HG03095 (cell line): ENCODE data around the gene HNF4A.

Experiments used
- ATAC-seq: cut with Tn5 transposase; IDR thresholded peaks from one replicate; pipeline ENCODE4 v1.9.1; 2021; ENCODE audit warnings: moderate library complexity; ENCODE audit not compliant: unreplicated experiment

HNF4A gene

DNA sequence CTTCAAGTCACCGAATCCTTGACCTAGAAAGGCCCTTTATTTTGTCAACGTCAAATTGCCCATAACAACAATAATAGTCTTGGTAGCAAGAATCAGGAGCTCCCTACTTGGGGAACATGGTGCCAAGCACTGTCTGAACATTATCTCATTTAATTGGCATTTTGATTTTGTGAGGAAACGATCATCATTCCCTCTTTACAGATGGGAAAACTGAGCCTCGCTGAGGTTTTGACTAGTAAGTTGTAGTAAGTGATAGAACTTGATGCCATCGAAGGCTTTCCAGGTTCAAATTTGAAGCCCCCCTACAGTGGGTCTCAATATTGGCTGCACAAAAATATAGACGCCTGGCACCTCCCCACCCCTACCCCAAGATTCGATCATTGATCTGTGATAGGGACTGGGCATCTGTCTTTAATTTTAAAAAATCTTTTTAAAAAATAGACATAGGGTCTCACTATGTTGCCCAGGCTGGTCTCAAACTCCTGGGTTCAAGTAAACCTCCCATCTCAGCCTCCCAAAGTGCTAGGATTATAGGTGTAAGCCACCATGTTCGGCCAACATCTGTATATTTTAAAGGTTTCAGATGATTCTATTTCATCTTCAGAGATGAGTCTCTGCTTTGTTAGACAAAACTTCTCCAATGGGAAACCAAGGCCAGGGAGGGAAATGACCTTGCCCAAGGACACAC lies 36.7 kb downstream of the HNF4A start:
- no peak for ATAC-seq

DNA sequence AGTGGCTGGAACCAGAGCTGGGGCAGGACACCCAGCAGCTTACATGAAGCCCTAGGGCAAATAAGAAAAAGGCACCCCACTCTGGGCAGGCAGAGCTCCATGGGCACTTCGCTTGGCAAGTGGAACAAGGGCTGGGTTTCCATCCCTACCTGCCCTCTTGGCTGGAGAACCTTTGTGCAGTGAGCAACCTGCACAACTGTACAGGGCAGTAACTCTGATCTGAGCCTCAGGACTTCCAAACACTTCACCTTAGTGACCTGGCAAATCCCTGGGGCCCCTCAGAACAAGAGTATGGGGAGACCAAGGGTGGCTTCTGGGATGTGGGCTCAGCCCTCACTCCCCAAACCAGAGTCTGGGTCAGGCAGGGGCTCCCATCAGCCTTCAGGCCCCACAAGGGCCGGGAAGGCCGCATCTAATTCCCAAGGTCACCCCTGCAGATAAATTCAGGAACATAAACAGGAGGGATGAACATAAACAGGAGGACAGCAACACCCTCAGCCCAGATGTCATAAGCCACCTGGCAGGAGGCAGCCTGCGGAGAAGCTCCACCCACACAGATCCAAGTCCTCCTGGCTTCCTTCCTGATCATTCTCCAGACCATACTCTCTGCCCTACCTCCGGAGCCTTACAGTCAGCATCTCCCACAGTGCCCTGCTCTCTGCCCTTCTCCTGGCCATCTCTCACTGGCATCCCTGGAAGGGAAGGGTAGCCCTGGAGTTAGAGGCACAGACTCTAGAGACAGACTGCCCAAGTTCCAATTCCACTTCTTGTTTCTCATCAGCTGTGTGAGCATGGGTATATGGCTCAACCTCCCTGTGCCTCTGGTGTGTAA lies 37.5 kb downstream of the HNF4A start:
- ATAC-seq = no peak

DNA sequence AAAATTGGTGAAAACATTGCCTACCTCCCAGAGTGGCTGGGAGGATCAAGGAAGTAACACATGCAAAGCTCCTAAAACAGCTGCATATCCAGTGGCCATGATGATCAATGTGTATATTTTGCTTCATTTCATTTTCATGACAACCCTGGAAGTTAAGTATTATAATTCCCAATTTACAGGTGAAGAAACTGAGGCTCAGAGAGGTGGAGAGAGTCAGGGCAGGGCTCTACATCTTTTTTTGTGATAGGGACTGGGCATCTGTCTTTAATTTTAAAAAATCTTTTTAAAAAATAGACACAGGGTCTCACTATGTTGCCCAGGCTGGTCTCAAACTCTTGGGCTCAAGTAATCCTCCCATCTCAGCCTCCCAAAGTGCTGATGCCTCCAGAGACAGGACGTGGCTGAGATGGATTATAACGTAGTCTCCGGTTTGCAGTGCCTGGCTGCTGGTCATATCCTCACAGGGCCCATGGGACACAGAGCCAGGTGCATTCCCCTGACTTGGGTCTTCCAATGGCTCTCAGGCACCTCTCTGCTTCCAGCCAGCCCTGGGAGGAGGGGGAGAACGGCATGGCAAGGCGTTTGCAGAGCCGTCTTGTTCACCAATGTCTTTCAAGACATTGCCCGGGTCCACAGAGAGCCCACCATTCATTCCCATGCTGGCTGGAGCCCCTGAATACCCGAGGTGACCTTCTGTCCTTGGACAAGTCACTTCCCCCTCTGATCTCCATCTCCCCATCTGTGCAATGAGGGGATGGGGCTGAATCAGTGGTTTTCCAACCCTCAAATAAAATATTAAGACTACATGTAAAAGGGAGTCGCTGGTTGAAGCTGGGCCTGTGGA lies 38.3 kb downstream of the HNF4A start:
- no peak for ATAC-seq

DNA sequence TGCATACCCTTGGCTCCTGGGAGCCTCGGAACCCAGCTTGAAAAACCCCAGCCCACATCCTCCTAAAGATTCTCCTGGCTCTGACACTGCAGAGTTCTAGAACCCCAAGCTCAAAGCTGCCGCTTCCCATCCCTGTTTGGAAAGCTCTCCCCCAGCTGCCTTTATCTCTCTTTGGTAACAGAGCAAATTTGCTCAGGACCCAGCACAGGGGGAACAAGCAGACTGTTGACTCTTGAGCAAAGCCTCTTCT lies 38.9 kb downstream of the HNF4A start:
- no peak for ATAC-seq

DNA sequence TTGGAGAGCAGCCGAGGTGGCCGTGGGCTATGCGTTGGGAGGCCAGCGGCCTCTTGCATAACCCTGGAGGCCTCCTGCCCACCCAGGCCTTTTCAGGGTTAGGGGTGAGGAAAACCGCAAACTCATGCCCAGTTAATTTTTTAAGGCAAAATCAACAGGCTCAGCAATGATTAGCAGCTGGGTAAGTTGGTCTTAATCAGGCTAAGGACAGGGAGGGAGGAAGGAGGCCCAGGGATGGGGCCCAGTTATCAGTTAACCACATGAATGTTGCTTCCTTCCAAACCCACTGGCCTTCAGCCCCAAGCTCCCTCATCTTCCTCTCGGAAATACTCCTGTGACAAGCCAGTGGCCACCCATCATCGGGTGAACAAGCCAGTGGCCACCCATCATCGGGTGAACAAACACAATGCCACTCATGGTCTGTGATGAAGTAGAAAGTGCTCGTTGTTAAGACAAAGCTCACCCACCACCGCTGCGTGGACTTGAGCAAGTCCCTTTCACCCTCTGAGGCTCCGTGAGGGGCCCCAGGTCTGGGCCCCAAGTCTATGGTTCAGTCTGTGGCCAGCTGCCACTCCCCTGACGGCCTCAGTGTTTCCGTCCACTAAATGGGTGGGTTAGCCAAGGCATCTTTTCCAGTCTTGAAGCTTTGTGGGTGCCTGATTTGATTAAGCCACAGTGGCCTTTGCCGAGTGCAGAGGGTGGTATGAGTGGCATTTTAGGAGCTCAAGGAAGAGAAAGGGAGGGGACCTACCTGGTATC lies 39.4 kb downstream of the HNF4A start:
- no peak for ATAC-seq

DNA sequence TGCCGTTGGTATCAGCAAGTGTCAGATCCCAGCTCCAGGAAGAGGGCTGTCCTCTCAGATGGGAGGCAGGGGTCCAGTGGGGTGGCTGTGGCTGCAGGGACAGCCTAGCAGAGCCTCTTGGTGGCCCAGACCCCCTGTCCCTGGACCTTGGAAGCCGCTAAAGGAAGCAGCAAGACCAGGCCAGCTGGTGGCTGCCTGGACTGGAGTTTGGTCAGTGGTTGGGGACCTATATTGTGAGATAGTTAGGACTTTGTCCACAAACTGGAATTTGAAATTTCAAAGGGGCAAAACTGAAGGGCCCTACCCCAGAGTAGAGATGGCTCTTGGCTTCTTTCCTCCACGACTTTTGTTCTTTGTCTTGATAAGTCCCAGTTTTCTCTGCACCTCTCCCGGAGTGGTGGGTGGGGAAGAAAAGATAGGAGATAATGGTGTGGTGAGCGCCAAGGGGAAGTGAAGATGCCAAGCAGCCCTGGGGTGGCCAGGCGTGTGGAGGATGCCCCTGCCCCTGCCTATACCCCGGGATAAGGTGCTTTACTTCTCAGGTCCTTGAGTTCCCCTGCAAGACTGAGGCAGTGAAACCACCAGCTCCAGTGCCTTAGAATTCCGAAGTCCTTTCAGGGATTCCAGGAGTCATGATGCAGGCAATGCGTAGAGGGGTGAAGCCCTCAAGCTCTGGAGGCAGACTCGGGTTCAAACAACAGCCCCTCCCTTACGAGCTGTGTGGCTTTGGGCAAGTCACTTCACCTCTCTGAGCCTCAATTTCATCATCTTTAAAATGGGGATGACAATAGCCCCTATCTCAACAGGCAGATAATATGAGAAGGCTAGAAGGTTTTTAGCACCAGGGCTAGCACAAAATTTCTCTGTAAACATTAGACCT lies 40.2 kb downstream of the HNF4A start:
- no peak for ATAC-seq

DNA sequence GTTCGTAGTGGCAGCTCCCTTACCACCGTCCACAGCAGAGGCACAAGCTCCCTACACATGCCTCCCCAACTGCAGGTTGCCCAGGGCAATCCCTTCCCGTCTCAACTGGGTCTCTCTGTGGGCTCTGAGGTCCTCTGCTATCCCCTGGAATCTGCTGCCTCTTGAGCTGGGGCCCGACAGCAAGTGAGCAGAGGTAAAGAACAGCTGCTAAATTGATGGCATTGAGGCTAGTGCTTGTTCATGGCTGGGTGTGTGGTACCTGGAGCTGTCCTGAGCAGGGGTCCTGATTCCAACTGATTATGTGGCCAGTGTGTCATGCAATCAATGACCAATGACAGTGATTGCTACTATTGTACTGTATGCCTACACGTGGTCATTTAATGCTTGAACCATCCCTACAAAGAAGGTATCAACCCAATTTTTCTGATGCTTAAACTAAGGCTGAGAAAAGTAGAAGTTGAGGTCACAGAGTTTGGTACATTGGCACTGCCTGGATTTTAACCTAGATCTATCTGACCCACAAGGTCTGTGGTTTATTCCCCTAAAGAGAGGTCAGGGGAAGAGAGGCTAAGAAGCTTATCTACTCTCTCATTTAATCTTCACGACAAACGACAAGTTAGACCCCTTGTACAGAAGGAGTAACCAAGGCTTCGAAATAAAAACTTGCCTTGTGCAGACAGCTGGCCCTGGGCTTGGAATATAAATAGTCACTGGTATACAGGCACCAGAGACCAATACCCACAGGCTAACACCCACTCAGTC lies 41.1 kb downstream of the HNF4A start:
- no peak for ATAC-seq

DNA sequence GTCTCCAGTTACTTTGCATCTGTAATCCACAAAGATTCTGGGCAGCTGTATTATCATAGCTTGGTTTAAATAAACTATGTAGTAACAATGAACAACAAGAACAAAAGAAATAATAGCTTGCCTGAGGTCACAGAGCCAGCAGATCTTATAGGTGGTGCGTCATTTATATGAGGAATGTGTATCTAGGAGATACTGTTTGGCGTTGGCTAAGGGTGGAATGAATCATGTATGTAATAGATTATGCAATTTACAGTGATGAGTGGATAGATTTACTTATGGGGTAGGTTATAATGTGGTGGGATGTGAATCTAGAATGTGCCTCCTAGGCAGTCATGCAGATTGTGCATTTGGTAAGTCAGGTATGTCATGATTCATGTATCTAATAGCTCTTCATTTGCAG lies 42.8 kb downstream of the HNF4A start:
- ATAC-seq = no peak

DNA sequence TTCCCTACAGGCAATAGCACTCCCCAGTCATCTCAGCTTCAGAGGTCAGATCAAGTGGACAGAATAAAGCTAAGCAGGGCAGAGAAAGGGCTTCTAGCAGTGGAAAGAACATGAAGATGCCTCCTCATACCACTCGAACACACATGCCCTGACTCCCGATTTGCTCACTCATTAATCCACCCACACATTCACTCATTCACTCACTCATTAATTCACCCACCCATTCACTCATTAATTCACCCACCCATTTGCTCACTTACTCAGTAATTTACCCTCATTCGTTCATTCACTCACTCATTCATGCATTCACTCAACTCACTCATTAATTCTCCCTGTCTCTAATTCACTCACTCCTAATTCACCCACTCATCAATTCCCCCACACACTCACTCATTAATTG lies 43.9 kb downstream of the HNF4A start:
- no peak for ATAC-seq

DNA sequence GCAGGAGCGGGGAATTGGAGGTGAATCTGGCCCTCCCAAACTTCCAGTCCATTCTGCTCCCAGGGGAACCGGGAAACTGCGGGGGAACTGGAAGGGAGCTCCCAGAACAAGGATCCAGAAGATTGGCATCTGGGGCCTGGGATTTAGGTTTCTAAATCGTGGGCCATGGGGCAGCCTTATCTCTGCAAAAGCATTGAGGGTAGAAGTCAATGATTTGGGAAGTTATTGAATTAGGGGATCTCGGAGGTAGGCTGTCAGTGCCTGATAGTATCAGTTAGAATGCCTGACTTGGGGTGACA lies 45.1 kb downstream of the HNF4A start:
- ATAC-seq = no peak

DNA sequence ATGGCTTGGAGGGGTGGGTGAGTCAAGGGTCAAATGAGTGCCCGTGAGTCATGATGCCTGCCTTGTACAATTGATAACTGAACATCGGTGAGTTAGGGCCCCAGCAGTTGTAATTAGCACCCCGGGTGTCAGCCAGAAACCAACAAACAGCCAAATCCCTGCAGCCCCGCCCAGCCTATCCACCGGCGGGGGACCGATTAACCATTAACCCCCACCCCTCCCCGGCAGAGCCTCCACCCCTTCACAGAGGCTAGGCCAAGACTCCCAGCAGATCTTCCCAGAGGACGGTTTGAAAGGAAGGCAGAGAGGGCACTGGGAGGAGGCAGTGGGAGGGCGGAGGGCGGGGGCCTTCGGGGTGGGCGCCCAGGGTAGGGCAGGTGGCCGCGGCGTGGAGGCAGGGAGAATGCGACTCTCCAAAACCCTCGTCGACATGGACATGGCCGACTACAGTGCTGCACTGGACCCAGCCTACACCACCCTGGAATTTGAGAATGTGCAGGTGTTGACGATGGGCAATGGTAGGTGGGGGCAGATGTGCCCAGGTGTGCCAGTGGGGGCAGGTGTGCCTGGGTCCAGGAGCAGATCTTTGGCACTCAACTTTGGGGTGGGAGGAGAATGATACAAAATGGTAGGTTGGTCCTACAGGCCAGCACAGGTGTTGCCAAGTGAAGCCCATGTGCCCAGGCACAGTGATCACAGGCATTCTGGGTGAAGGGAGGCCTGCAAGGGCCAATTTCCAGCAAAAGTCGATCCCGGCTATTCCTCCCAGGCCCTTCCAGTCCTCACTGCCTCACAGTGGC lies 45.7 kb downstream of the HNF4A start:
- ATAC-seq = no peak

DNA sequence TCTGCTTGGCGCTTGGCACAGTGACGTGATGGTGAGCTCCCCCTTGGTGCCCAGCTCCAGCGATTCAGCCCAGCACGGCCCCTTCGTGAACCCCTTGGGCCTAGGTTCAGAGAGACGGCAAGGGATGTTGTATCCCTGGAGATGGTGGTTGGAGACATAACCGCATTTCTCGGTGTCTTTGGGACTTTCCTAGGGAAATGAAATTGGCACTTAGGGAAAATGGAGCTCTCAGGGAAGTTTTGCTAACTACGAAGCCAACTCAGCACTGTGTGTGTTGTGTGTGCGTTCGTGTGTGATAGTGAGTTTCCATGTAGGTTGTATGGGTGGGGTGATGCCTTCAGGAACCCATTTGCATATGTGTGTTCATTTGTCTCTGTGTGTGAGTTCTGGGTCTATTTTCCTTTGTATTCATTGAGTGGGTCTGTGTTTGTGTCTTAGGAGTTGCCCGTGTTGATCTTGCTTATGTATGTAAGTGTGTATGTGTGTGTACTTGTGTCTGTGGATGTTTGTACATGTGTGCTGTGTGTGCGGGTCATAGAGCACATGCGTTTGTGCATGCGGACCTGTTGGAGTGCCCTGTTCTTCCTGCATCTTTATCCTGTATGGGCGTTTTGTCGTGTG lies 46.4 kb downstream of the HNF4A start:
- no peak for ATAC-seq

DNA sequence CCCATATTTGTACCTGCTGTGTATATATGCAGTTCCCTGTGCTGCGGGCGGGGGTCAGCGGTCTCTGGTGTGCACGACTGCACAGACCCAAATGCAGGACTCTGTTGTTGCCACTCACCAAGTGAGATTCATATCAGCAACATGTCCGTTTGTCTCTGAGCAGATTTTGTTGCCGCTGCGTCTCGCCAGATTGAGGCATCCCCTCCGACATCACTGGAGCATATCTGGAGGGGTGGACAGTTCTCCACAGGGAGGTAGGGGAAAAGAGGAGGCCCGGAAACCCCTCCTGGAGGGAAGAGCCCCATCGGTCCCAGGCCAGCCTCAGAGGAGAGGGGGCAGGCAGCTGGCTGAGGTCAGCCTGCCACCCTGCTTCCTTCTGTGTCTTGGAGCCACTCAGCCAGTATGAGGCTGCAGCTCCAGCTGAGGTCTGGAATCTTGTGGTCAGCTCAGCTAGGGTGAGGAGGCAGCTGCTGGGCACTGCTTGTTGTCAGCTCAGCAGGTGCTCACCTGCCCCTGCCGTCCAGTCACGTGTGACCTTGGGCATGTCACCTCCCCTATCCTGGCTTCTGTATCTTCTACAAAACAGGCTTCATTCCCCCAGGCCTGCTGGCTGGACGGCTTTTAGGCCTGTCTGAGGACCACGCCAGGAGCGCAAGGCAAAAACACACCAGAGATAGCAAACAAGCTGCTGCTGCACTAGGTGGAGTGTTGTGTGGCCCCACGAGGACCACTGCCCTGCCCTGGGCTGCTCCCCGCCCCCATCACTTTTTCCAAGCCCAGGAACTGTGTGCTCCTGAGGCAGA lies 47.1 kb downstream of the HNF4A start:
- no peak for ATAC-seq

DNA sequence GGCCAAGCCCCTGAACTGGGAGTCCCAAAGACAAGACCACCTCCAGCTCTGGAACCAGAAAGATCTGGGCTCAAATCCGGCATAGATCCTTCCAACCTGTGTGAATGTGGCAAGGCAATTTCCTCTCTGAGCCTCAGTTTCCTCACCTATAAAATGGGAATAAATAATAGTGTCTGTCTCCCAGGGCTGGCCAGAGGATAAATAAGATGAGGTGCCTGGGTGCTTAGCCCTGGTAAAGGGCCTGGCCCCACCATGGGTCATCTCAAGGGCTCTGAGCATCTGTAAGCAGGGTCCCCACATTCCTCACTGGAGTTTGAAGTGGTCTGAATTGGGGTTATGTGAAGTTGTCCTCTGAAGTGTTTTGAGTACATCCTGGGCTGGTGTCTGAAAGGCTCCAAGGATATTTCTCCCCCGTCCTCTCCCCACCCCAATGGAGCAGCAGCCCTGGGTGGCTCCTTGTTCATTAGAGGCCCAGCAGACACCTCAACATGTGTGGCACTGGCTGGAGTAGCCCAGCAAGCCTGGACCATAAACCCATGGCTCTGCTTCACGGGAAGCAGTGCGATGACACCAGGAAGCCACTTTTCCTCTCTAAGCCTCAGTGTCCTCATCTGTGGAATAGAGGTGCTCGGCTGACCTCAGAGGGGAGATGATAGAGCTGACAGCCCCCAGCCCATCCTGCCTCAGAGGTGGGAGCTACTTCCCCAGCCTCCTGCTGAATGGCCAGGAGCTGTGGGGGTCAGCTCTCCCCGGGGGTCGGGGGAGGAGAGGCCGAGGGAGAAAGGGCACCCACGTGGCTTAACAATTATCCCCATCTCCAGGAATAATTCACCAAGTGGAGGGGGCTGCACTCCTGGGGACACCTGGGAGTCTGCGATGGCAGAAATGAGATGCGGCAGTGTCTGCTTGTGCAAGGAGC lies 48.0 kb downstream of the HNF4A start:
- no peak for ATAC-seq

DNA sequence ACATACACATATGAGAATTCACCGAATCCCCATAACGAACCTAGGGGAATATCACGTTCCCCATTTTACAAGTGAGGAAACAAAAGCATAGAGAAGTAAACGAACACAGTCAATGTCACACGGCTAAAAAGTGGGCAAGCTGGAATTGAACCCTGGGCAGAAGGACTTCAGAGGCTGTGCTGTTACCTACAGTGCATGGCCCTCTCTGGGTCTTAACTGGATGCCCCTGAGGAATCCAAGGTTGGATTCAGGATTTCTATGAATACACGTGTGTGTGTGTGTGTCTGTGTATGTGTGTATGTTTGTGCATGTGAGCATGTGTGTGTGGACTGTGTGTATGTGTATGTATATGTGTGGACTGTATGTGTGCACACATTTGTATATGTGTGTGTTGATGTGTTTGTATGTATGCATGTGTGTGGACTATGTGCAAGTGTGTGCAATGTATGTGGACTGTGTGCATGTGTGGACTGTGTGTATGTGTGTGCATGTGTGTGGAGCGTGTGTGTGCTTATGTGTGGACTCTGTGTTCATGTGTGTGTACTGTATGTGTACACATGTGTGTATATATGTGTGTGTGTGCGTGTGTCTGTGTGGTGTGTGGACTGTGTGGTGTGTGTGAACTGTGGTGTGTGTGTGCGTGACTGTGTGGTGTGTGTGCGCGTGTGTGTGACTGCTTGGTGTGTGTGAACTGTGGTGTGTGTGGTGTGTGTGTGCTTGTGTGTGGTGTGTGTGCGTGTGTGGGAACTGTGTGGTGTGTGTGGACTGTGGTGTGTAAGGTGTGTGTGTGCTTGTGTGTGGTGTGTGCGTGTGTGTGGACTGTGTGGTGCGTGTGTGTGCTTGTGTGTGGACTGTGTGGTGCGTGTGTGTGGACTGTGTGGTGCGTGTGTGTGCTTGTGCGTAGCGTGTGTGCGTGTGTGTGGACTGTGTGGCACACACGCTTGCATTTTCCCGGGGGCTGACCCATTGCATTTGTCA lies 49.0 kb downstream of the HNF4A start:
- ATAC-seq = no peak
